CD4-positive, alpha-beta T cell treated with Interleukin-17A for 1 hour (primary cell): ENCODE data around the gene MPC1.

Experiments
- DNase-seq: peaks from one replicate; pipeline ENCODE4 v3.0.0-alpha.2; 2020

The MPC1 gene

GRCh38 chr6:166382933-166383801, at the start of gene MPC1:
TSS of gene MPC1 (minus strand) at chr6:166382940. CDS start at chr6:166382876, 64 bp downstream.
- peak; percentile 94 for DNase-seq

- no peak for DNase-seq
Observed at GRCh38 chr6:166430269-166430668, 47.5 kb upstream of the MPC1 start.

GRCh38 chr6:166424431-166424830, 41.7 kb upstream of the MPC1 start:
- no peak for DNase-seq

DNA sequence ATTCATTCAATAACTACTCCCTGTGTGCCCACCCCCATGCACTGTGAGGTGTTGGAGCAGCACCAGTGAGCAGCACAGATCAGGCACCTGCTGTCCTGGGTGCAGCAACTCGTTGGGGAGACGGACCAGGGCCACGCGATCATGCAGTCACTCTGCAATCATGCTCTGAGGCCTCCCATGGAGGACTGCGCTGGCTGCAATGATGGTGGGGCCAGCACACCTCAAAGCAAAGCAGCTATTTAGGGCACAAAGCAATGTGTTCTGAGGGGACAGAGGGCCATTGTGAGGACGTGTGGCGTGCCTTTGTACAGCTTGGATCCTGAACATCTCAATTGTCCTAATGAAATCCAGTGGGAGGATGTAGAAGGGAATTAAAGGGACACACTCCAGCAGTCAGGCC, 41.0 kb upstream of the MPC1 start:
- DNase-seq: no peak

GRCh38 chr6:166423051-166423745, 40.5 kb upstream of the MPC1 start:
- DNase-seq: no peak

DNA sequence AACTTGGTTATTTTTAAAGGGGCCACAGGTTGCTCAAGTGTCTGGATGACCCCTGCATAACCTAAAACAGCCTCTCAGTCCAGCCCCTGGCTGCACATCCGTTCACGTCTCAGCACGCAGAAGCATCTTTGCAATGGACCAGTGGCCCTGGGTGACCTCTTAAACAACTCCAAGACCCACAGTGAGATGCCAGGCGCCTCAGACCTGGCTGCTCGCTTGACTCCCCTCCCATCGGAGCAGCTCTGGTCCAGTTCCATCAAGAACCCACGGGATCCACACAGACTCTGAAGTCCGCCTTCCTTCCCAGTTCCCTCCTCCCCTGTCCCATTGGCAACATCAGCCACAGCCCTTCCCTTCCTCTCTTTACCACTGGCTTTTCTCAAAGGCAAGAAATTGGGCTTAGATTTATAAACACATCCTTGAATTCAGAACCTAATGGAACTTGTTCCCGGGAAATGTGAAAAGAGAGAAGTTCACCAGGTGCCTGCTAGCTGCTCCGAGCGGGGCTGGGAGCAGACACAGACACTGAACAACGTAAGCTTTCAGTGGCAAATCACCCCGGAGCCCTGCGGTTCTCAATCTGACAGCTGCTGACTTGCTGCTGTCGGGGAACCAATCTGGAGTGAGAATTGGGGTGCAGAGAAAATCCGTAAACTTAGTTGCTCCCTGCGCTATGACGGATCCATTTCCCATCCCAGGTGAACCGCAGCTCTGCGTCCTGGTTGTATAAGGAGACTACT, 39.6 kb upstream of the MPC1 start:
- DNase-seq: no peak

- DNase-seq: no peak
Observed at GRCh38 chr6:166420351-166420750, 37.6 kb upstream of the MPC1 start.

DNA sequence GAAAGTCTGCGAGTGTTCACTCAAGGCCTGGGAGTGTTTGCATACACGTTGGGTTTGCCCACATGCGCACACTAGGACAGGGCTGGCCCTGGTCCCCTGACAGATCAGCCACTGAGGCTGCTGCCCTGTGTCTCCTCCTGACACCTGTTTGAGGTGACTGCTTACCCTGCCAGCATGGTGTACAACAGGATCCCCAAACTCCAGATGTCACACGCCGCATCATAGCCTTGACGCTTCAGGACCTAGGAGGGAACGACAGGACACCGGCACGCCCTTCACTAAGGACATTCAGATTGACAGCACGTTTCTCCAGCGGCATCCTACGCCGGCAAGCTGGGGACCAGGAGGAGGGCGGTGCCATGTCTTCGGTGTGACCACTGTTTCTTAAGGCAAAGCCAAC, 37.0 kb upstream of the MPC1 start:
- DNase-seq: no peak

GRCh38 chr6:166419286-166419685, 36.5 kb upstream of the MPC1 start:
- peak; percentile 70 for DNase-seq

DNA sequence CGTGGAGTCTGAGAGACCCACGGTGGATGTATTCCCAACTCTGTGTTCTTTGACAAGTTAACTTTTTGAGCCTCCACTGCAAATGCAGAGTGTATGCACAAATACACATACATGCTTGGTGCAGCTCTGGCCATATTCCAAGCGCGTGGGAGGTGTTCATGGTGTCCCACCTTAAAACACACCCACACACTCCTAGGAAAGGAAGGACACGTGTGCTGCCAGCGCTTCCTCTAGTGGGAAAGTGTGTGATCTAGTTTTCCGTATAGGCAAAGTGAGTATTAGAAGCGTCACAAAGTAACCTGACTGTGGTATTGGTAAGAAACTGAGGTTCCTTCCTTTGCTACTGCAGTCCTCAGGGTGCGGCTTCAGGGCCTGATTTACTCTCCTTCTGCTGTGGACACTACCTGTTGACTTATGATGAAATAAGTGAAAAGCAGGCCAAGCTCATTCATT, 36.0 kb upstream of the MPC1 start:
- peak; percentile 30 for DNase-seq

DNA sequence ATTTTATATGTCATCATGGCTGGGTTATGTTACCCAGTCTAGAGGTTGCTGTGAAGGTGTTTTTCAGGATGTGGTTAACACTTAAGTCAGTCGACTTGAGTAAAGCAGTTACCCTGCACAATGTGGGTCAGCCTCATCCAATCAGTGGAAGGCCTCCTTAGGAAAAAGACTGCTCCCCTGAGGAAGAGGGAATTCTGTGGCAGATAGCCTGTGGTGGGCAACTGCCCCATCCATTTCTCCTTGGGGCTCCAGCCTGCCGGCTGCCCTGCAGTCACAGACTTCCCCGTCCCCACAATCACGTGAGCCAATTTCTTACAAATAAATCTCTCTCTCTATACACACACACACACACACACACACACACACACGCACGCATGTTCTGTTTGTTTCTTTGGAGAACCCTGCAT, 34.5 kb upstream of the MPC1 start:
- DNase-seq: peak; percentile 79

GRCh38 chr6:166415833-166416347, 33.1 kb upstream of the MPC1 start:
- no peak for DNase-seq

DNA sequence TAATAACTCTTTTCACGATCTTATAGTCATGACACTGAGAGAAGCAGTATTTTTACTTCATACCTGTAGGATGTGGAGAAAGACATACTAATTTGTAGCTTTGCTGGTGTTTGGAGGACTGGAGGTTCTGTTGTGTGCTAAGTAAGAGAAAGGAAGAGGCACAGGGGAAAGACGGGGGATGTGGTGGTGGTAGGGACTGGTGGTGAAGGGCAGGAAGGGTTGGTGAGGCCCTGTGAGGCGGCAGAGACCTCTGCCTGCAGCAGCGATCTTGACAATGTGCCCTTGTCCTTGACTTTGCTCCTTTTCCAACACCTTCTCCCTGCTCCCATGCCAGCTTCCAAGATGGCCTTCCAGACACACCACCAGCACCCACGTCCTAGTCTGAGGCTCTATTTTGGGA, 32.6 kb upstream of the MPC1 start:
- peak; percentile 57 for DNase-seq

GRCh38 chr6:166413491-166413951, 30.8 kb upstream of the MPC1 start:
- no peak for DNase-seq

GRCh38 chr6:166412911-166413384, 30.2 kb upstream of the MPC1 start:
- no peak for DNase-seq

GRCh38 chr6:166412156-166412910, 29.6 kb upstream of the MPC1 start:
- DNase-seq: no peak

- DNase-seq: peak; percentile 55
Observed at GRCh38 chr6:166411721-166412151, 29.0 kb upstream of the MPC1 start.

DNA sequence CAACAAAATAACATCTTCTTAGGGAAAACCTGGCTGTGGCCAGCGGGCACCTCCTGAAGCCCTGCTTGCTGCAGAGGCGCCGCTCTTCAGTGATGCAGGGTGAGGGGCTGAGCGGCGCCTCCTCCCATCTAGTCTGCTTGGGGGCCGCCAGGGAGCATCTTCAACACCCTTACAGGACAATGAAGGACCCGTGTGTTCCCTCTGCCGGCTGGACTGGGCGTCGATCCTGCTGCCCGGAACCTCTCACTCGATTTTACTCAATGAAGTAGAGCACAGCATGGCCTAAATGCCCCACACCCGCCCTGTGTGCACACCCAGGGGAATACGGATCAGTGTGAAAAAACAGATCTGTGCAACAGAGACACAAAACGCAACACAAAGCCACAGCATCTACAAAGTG, 28.5 kb upstream of the MPC1 start:
- DNase-seq: no peak

DNA sequence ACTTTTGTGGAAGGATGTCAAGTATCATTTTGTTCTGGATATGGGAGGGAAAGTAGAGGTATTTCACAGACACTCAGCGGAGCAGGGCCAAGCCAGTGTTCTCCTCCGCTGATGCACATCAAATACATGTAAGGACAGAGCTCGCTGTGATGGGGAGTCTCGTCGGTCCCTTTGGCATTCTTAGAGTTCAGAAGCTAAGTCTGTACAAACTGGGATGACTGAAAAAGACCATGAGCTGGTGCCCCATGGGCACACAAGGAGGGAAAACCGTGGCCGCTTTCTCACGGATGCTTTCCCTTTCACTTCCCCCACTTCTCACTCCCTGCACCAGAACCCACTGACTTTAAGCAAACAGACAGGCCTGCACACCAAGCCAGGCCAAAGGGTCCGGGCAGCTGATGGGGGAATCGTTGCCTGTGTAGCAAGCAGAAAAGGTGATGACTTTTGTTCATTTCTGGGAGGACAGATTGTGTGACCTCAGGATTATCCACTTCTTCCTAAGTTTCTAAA, 27.7 kb upstream of the MPC1 start:
- no peak for DNase-seq

GRCh38 chr6:166408936-166409755, 26.4 kb upstream of the MPC1 start:
- no peak for DNase-seq

- no peak for DNase-seq
Observed at GRCh38 chr6:166406197-166406596, 23.5 kb upstream of the MPC1 start.
